ENCODE data around the gene PLAAT2. TPM values are rescaled to one million over a fixed set of nuclear protein-coding genes. Genes with fewer than 3 reads are reported as not detected.
"Not testable (repeated sequence)": the region's sequence is repeated elsewhere in the genome, so short reads cannot be mapped to it uniquely, and the experiment has no call there.

PLAAT2 gene
- total and polyA plus RNA-seq, 10 of the 15 experiments (the other 5 are each of a cell fraction or from before 2014, with no cell fraction given): 4.6 to 25.9 (median 8.6) TPM

DNA sequence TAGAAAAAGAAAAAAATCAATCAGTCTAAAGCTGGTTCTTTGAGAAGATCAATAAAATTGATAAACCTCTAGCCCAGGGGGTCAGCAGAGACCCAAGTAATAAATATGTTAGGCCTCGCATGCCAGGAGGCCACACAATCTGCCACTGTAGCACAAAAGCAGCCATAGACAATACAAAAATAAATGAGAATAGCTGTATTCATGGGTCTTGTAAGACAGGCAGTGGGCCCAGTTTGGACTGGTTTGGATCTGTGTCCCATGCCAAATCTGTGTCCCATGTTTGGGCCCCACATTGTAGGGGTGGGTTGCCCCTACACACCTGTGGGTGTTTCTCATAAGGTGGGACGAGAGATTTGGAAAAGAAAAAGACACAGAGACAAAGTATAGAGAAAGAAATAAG lies 33.2 kb downstream of the PLAAT2 start:
- intact Hi-C loops (cut with micrococcal nuclease; ENCODE audit: unreplicated experiment): no loop called here
- no peak overlapping the region for H3K27ac ChIP-seq (ENCODE audit: control insufficient read depth, insufficient read depth)
- CTCF ChIA-PET: interaction anchor here (1.2 to 1.7 kb wide), 2 partner anchors 49 to 107 kb away, joined by 3 to 6 read pairs; no protein-coding TSS in a partner anchor

DNA sequence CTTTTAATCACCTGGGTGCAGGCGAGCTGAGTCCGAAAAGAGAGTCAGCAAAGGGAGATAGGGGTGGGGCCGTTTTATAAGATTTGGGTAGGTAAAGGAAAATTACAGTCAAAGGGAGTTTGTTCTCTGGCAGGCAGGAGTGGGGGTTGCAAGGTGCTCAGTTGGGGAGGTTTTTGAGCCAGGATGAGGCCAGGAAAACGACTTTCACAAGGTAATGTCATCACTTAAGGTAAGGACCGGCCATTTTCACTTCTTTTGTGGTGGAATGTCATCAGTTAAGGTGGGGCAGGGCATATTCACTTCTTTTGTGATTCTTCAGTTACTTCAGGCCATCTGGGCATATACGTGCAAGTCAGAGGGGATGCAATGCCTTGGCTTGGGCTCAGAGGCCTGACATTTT lies 33.8 kb downstream of the PLAAT2 start:
- ChIA-PET SMC1A (ENCODE audit: uncharacterized antibody, unreplicated experiment) (interaction anchor here (0.5 to 1.4 kb wide), 4 partner anchors 10 to 91 kb away, joined by 3 to 4 read pairs (median 4); no protein-coding TSS in a partner anchor), RAD21 (ENCODE audit: unreplicated experiment) (interaction anchor here (0.6 to 1.2 kb wide), 2 partner anchors 49 to 635 kb away, joined by 3 to 4 read pairs; no protein-coding TSS in a partner anchor), POLR2A (interaction anchor here (0.7 kb wide), 1 partner anchor 27 kb away, joined by 3 read pairs; no protein-coding TSS in a partner anchor), CTCF (interaction anchor here (0.6 to 1.7 kb wide), 3 partner anchors 49 to 229 kb away, joined by 3 to 6 read pairs (median 3); no protein-coding TSS in a partner anchor)
- H2AFZ ChIP-seq (ENCODE audit: control insufficient read depth, low read depth, low read length); H3K9ac ChIP-seq (ENCODE audit: control insufficient read depth, insufficient read depth, low read length); H3K4me2 ChIP-seq (ENCODE audit: control insufficient read depth, insufficient read depth); intact Hi-C loops (cut with micrococcal nuclease; ENCODE audit: unreplicated experiment); FAIRE-seq; H3K4me3 ChIP-seq; H3K4me1 ChIP-seq (ENCODE audit: control insufficient read depth, insufficient read depth, low read length); H3K27ac ChIP-seq (ENCODE audit: control insufficient read depth, insufficient read depth); H3K9me3 ChIP-seq (replicated peaks; ENCODE audit: control insufficient read depth, insufficient read depth, low read length); BruUV-seq (replicated peaks); ATAC-seq; DNase-seq (ENCODE audit: low read depth, low spot score); in situ Hi-C loops (cut with MboI); H3K36me3 ChIP-seq (ENCODE audit: control insufficient read depth in 2 of 2, insufficient read depth in 2 of 2, low read length in 1 of 2); H3K79me2 ChIP-seq (ENCODE audit: control insufficient read depth, insufficient read depth, low read length); H4K20me1 ChIP-seq (ENCODE audit: control insufficient read depth, insufficient read depth); H3K27me3 ChIP-seq (replicated peaks in 1 of 2; ENCODE audit: control insufficient read depth in 2 of 2, insufficient read depth in 2 of 2, low read length in 1 of 2): not testable (repeated sequence)
- WGBS (ENCODE audit: insufficient coverage, insufficient replicate concordance, low lambda C conversion rate, missing lambda C conversion rate): 45% methylated on average over 6 of the region's 6 CpGs

More for the DNA sequence above, 33.2 kb downstream of the PLAAT2 start:
- Histone ChIP-seq H3K9me3 (replicated peaks; ENCODE audit: control insufficient read depth, insufficient read depth, low read length) (no peaks in the 10 kb centered on the region), H3K36me3 (ENCODE audit: control insufficient read depth in 2 of 2, insufficient read depth in 2 of 2, low read length in 1 of 2) (no peaks in the 10 kb centered on the region), H3K9ac (ENCODE audit: control insufficient read depth, insufficient read depth, low read length) (no peak overlapping the region), H2AFZ (ENCODE audit: control insufficient read depth, low read depth, low read length) (no peak overlapping the region), H3K27me3 (replicated peaks in 1 of 2; ENCODE audit: control insufficient read depth in 2 of 2, insufficient read depth in 2 of 2, low read length in 1 of 2) (no peaks in the 10 kb centered on the region), H4K20me1 (ENCODE audit: control insufficient read depth, insufficient read depth) (no peaks in the 10 kb centered on the region), H3K4me2 (ENCODE audit: control insufficient read depth, insufficient read depth) (no peak overlapping the region), H3K4me3 (no peak overlapping the region), H3K4me1 (ENCODE audit: control insufficient read depth, insufficient read depth, low read length) (peaks cover 13% of the 10 kb centered on the region), H3K79me2 (ENCODE audit: control insufficient read depth, insufficient read depth, low read length) (no peaks in the 10 kb centered on the region)
- ATAC-seq: no peak
- ChIA-PET POLR2A (interaction anchor here (0.7 kb wide), 1 partner anchor 26 kb away, joined by 3 read pairs; no protein-coding TSS in a partner anchor), RAD21 (ENCODE audit: unreplicated experiment) (interaction anchor here (0.6 to 1.2 kb wide), 2 partner anchors 50 to 636 kb away, joined by 3 to 4 read pairs; no protein-coding TSS in a partner anchor), SMC1A (ENCODE audit: uncharacterized antibody, unreplicated experiment) (interaction anchor here (0.5 to 1.4 kb wide), 3 partner anchors 43 to 91 kb away, joined by 3 to 4 read pairs (median 4); no protein-coding TSS in a partner anchor)
- TF ChIP-seq EP300 (IDR thresholded peaks at IDR 0.05; ENCODE audit: borderline replicate concordance in 1 of 2, control insufficient read depth in 1 of 2, low read depth in 2 of 2, low read length in 2 of 2) (no peak), EED (IDR thresholded peaks at IDR 0.05; ENCODE audit: low read depth) (no peak), TCF12 (IDR thresholded peaks at IDR 0.05; ENCODE audit: low read depth, low read length) (no peak), CBFB (IDR thresholded peaks at IDR 0.05; ENCODE audit: low read depth) (no peak), RB1 (IDR thresholded peaks at IDR 0.05; ENCODE audit: borderline replicate concordance) (no peak), CREM (IDR thresholded peaks at IDR 0.05; ENCODE audit: low read depth) (no peak), JUND (IDR thresholded peaks at IDR 0.05; ENCODE audit: low read depth, low read length) (no peak)
- TF ChIP-seq, protein P1, sequence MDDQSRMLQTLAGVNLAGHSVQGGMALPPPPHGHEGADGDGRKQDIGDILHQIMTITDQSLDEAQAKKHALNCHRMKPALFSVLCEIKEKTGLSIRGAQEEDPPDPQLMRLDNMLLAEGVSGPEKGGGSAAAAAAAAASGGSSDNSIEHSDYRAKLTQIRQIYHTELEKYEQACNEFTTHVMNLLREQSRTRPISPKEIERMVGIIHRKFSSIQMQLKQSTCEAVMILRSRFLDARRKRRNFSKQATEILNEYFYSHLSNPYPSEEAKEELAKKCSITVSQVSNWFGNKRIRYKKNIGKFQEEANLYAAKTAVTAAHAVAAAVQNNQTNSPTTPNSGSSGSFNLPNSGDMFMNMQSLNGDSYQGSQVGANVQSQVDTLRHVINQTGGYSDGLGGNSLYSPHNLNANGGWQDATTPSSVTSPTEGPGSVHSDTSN (IDR thresholded peaks at IDR 0.05; ENCODE audit: insufficient replicate concordance, low read depth, low read length): no peak
- TF ChIP-seq, protein P2, sequence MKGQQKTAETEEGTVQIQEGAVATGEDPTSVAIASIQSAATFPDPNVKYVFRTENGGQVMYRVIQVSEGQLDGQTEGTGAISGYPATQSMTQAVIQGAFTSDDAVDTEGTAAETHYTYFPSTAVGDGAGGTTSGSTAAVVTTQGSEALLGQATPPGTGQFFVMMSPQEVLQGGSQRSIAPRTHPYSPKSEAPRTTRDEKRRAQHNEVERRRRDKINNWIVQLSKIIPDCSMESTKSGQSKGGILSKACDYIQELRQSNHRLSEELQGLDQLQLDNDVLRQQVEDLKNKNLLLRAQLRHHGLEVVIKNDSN (IDR thresholded peaks at IDR 0.05; ENCODE audit: borderline replicate concordance, extremely low read length, insufficient read depth, low read depth, low read length): no peak
- no peak for FAIRE-seq
- WGBS (ENCODE audit: insufficient coverage, insufficient replicate concordance, low lambda C conversion rate, missing lambda C conversion rate): 23% methylated on average over 2 of the region's 2 CpGs
- no peak for DNase-seq (ENCODE audit: low read depth, low spot score)
- no TSS peak for BruUV-seq (replicated peaks)
- in situ Hi-C loops (cut with MboI): no loop called here

Measured in GM12878 (cell line).